Limb (tissue), 2 donors: Measurements from ENCODE around the gene ATP12A.

Source experiments
- DNase-seq, 2 donors: peaks; one replicate each; pipeline ENCODE4 v3.0.0-alpha.2; 2016; ENCODE audit errors: extremely low spot score in 2 of 2

The ATP12A gene

DNA sequence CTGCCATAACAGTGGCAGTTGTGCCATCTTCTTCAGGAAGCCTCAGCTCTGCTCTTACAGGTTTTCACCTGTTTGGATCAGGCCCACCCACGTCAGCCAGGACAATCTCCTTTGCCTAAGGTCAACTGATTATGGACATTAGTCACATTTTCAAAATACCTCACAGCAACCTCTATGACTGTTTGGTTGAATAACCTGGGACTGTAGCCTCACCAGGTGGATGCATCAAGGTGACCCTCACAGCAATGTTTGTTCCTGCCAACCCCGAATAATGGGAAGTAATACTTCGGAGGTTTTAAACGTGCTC, 17.2 kb upstream of the ATP12A start:
- no peak for DNase-seq

GRCh38 chr13:24663586-24663985, 16.6 kb upstream of the ATP12A start:
- DNase-seq: no peak

DNA sequence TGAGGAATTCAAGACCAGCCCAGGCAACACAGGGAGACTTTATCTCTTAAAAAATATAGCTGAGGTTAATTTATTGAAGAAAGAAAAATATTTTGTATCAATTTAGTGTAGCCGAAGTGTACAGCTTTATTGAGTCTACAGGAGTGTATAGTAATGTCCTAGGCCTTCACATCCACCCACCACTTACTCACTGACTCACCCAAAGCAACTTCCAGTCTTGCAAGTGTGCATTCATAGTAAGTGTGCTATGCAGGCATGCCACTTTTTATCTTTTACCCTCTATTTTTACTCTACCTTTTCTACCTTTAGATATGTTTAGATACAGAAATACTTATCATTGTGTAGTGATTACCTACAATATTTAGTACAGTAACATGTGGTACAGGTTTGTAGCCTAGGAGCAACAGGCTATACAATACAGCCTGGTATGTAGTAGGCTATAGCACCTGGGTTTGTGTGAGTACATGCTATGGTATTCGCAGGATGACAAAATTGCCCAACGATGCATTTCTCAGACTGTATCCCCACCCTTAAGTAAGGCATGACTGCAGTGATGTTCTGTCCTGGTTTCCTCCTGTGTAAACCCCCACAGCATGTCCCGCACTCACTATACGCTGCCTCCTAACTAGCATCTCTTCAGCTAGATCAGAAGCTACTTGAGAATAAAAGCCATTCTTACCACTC, 15.3 kb upstream of the ATP12A start:
- no peak for DNase-seq

DNA sequence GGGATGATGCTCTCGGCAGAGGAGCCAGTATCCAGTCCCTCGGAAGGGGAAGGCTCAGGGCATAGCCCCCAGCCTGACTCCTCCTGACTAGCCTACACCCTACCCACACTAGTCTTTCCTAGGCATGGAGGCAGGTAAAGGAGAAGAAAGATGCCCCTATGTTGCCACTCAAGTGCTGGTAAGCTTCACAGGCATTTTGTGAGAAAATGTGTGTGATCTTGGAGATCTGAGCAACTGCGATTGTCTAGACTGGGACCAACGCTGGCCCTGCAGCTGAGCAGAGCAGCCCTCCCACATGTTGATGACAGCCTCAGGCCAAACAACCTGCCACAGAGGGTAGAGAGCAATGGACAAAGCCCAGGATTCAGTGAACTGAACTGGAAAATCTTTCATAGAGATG, 11.7 kb upstream of the ATP12A start:
- DNase-seq: no peak

GRCh38 chr13:24668955-24669582, 11.1 kb upstream of the ATP12A start:
- no peak for DNase-seq

DNA sequence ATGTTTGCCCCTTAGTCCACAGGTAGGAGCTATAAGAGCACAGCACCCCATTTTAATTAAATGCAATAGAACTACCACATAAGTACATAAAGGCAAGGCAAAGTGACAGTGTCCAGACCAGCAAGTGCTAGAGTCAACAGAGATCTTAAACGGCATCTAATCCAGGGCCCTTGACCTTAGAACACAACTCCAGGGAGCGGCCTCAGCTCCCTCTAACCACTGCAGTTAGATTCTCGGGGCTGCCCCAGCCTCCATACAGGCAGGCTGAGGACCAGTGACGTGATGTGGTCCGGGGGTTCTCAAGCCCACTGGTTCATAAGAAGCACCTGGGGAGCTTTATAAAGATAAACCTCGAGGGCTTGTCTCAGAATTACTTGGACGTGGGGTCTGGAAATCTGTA, 10.0 kb upstream of the ATP12A start:
- DNase-seq: no peak

DNA sequence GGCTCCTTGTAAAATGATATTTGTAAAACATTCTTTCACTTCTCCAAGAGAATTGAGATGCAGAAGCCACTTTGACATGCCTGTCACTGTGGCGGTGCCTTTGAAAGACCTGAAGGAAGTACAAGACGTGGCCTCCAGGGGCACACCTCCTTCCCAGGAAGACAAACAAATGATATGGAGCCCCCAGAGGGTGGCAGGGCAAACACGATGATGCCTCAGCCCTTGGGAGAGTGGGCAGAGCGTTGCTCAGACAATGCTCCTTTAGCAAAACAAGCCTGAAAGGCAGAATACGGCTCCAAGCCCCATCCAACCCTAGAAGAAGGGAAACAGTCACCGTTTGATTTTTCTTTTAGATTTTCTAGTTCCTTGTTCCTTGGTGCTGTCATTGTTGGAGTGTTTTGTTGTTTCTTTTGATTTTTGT, 9.2 kb upstream of the ATP12A start:
- no peak for DNase-seq

DNA sequence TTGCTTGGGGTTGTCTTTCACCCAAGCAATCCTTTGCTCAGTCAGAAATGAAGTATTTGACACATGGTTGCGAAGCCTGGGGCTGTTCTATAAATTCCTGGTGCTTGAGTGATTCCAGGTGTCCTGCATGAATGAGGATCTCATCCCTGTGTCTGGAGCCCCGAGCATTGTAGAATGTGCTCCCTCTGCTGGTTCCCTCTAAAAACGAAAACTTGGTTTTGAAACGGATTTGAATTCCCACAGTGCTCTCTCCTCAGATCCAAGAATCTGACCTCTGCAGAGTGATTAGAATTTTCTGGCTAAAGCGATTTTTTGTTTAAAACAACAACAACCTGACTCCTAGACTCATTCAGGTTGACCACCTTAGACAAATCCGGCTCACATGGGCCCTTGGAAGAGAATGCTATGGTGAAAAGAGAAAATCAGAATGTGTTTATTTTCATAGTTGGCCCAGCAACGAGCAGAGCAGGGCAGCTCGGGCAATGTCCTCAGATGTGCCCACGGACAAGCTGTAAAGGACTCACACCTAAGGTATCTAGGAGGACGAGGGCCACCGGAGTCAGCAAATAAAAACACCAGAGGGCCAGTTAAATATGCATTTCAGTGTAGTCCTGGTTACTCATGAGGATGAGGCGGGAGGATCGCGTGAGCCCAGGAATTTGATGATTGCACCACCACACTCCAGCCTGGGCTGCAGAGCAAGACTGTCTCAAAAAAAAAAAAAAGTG, 8.7 kb upstream of the ATP12A start:
- DNase-seq: peak; percentile 49 to 76

GRCh38 chr13:24672141-24673132, 7.8 kb upstream of the ATP12A start:
- DNase-seq: no peak

DNA sequence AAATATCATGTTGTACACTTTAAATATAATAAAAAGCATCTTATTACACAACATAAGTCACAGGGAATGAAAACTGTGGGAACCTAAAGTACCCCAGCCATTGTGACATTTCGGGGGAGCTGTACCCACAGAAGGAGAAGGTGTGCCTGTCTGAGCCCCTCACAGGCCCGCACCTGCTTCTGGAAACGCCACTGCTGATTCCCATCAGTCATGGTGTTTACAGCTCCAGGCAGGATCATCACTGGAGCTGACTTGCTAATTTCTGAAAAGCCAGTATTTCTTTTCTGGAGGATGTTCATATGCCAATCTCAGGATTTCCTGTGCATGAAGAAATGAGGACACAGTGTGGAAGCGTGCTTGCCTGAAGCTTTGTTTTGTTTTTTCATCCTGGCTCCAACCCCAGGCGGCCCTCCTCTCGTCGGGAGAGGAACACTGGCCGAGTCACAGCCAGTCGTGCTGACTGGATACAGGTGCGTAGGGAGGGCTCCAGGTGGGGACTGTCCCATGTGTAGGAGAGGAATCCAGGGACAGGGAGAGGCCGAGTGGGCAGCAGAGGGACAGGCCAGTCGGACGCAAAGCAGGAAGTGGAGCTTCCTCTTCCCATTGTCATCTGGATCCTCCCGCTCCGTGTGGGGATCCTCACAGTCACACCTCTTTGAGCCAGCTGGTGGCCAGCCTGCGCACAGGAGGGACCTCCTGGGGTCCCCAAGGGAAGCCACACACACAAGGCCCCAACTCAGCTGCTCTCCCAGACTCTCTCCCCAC, 4.2 kb upstream of the ATP12A start:
- DNase-seq: no peak

- no peak for DNase-seq
Measured at GRCh38 chr13:24678151-24678550, 2.1 kb upstream of the ATP12A start.

GRCh38 chr13:24679686-24680085, 522 bp upstream of the ATP12A start:
- DNase-seq: no peak

- no peak for DNase-seq
Measured at GRCh38 chr13:24680921-24681604, 855 bp downstream of the ATP12A start.

GRCh38 chr13:24681930-24682329, 1.7 kb downstream of the ATP12A start:
- DNase-seq: no peak

GRCh38 chr13:24682353-24682752, 2.1 kb downstream of the ATP12A start:
- no peak for DNase-seq

GRCh38 chr13:24683351-24683750, 3.1 kb downstream of the ATP12A start:
- DNase-seq: no peak

DNA sequence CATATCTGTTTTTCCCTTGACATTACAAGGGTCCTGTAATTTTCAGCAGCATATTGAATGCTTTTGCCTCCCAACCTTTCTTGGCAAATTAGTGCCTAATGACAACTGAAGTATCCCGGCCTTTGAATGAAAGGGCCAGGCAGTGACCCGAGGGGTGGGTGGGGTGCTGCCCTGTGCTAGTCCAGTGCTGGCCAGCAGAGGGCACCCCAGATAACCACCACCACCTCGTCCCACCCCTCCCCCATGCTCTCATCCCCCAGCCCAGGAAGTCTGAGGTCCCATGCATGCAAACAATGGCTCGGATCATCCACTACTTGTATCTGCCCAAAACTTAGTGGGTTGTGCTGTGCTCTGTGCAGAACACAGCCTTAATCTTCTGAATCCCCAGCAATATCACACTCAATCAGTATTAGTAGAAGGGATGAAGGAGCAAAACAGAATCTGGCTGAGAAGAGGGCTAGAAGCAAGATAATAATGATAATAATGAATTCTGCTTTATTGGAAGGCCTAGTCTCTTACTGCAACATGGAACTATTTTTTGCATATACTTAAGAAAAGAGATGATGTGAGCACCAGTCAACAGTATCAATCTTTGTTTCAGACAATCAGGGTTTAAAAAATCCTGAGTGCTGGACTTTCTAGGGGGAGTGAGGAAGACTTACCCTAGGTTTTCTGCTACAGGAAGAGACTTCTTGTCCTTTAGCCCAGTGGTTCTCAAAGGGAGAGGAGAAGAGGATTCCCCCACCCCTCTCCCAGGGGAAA, 3.8 kb downstream of the ATP12A start:
- peak in 1 of 2 donors; percentile 65 for DNase-seq

DNA sequence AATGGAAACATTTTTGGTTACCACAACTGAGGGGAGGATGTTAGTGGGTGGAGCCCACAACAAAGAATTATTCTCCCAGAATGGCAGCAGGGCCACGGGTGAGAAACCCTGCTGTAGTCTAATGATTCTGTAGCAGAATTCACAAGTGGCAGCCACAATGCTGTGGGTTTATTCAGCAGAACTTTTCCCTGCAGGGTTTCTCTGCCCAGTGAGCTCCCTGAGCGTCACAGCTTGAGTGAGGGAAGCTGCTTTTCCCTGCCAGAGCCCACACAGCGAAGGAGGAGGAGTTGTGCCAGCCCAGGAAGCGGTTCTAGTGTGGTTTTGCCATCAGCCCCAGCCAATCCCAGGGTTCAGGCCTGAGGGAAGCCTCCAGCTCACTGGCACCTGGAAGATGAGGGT, 4.4 kb downstream of the ATP12A start:
- no peak for DNase-seq

GRCh38 chr13:24685314-24685713, 5.1 kb downstream of the ATP12A start:
- no peak for DNase-seq

DNA sequence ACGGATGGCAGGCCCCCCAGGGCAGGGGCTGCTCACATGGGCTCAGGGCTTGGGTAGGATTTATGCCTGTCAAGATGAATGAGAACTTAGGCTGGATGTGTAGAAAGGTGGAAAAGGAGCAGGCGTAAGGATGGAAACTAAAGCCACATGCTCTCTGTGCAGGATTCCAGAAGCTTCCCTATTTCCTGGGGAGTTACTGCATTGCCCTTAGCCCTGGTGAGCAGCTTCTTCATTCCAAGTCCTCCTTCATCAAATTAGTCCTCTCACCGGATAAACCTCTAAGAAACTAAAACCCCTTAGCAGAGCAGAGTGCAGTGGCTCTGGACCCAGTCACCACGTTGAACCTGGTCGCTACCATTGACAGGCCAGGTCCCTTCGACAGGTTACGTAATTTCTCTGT, 7.4 kb downstream of the ATP12A start:
- no peak for DNase-seq
